Measurements from ENCODE around the gene DNAAF5.

- TF ChIP-seq CTCF (IDR thresholded peaks at IDR 0.05): no peak
- no peak for TF ChIP-seq POLR2A (IDR thresholded peaks at IDR 0.05)
Observed at GRCh38 chr7:800692-801091, 74.2 kb downstream of the DNAAF5 start.
